Adrenal gland (tissue), 12 donors: ENCODE measurements around the gene ZNF586. TPM values are rescaled to one million over a fixed set of nuclear protein-coding genes. Genes with fewer than 3 reads are reported as not detected.
A peak's percentile ranks its signal among the peaks of the same experiment; 100 is the strongest.
"Not testable (repeated sequence)": the region's sequence is repeated elsewhere in the genome, so short reads cannot be mapped to it uniquely, and the experiment has no call there.

Experiments used
- DNase-seq, 7 donors: peaks; one replicate each; pipeline ENCODE4 v3.0.0-alpha.2; 2019 to 2020
- H3K27ac ChIP-seq, 5 donors: fragments of 200-600 bp; sonication (generic) in 4 of 5; 1 replicate in 3 of 5; 2 replicates in 2 of 5; pipeline versions ENCODE4 v1.5.1 to v1.8.0; 2016 to 2020; ENCODE audit warnings: mild to moderate bottlenecking in 1 of 5
- H3K27me3 ChIP-seq: fragments of 200-600 bp; 2 replicates; pipeline ENCODE4 v1.8.0; 2021
- H3K36me3 ChIP-seq, 2 donors: fragments of 200-600 bp; replicated peaks in 1 of 2; 1 replicate in 1 of 2; 2 replicates in 1 of 2; pipeline versions ENCODE4 v1.5.1 to v1.8.0; 2018 to 2022
- H3K4me1 ChIP-seq, 2 donors: fragments of 200-600 bp; replicated peaks in 1 of 2; 1 replicate in 1 of 2; 2 replicates in 1 of 2; pipeline versions ENCODE4 v1.5.1 to v1.8.0; 2018 to 2021
- H3K4me3 ChIP-seq, 4 donors: fragments of 200-600 bp; sonication (generic) in 3 of 4; one replicate each; pipeline ENCODE4 v1.5.1; 2016 to 2018
- H3K9me3 ChIP-seq, 3 donors: fragments of 200-600 bp; sonication (generic) in 1 of 3; replicated peaks in 1 of 3; 1 replicate in 2 of 3; 2 replicates in 1 of 3; pipeline versions ENCODE4 v1.5.1 to v1.8.0; 2016 to 2021
- CTCF ChIP-seq, 6 experiments: fragments of 450-650 bp in 4 of 6; fragments of 200-600 bp in 2 of 6; sonication (generic) in 1 of 6; IDR thresholded peaks; 1 replicate in 5 of 6; 2 replicates in 1 of 6; pipeline versions ENCODE4 v1.5.1 to v1.8.0; 2016 to 2021; ENCODE audit warnings: antibody characterized with exemption in 6 of 6, mild to moderate bottlenecking in 2 of 6, moderate library complexity in 1 of 6
- POLR2A ChIP-seq, 2 donors: fragments of 450-650 bp; IDR thresholded peaks; one replicate each; pipeline ENCODE4 v1.6.1; 2017; ENCODE audit warnings: antibody characterized with exemption in 2 of 2, mild to moderate bottlenecking in 2 of 2, moderate library complexity in 1 of 2
- WGBS, 4 donors: extraction: QIAGEN DNeasy Blood & Tissue Kit in 2 of 4; methylation state at CpG; one replicate each; pipeline versions ENCODE4 v1.1.5 to v1.1.7; 2013 to 2017; 5-methylcytosine and 5-hydroxymethylcytosine counted together
- intact Hi-C, 2 donors: fragments of 100-400 bp; cut with DNase I; formaldehyde crosslinking; loops; one replicate each; pipeline versions ENCODE4 v1.14.1 to v1.15.0; 2022 to 2023
- polyA plus RNA-seq, 3 donors: library from polyadenylated mRNA; stranded (reverse); fragments of 200-250 nt in 2 of 3; fragments of 350-450 nt in 1 of 3; fragmentation: Illumina TruSeq in 1 of 3; extraction: RNeasy Lipid Tissue Mini Kit (QIAGEN cat#74804) in 1 of 3; gene quantifications; one replicate each; pipeline ENCODE4 v1.2.3, GENCODE V29; 2013 to 2014
- total RNA-seq, 9 donors: library from RNA; depleted of rRNA in 4 of 9; stranded (reverse); fragments of >200 nt in 4 of 9; fragments of 120-200 nt in 1 of 9; fragmentation: NEBNext Ultra II Directional in 1 of 9; extraction: Animal tissue kit (Norgen Biotek cat#: 25700) in 1 of 9; gene quantifications; one replicate each; pipeline versions ENCODE4 v1.1.0 to v1.2.4, GENCODE V29; 2013 to 2023
- donor health status: healthy with polysubstance abuse.
- donor health status: Bipolar disorder and iron deficiency.
- donor health status: DM: yes; HTN: yes; CAD: no.
- donor health status: DM: no; HTN: no; CAD: no.
- donor health status: DM: no; HTN: no; CAD: no.
- donor health status: DM: yes; HTN: yes; CAD: no.

The ZNF586 gene
- total and polyA plus RNA-seq, 12 donors: 3.6 to 19.0 (median 12.7) TPM

GRCh38 chr19:57820599-57820998 is 51.1 kb downstream of the ZNF586 start:
- Histone ChIP-seq H3K4me1 (peaks cover 0 to 12% of the 10 kb centered on the region in 2 donors), H3K4me3 (peak overlapping the region in 2 of 4 donors; percentile 68 to 85), H3K9me3 (no peaks in the 10 kb centered on the region), H3K27me3 (no peaks in the 10 kb centered on the region), H3K36me3 (no peaks in the 10 kb centered on the region), H3K27ac (peak overlapping the region in 1 of 5 donors; percentile 75)
- DNase-seq: no peak
- intact Hi-C loops: no loop called here
- WGBS, 4 donors: 66 to 76% (median 73%) methylated on average over 6 of the region's 6 CpGs
- TF ChIP-seq POLR2A (IDR thresholded peaks at IDR 0.05): no peak
- no peak for TF ChIP-seq CTCF (IDR thresholded peaks at IDR 0.05)

GRCh38 chr19:57821095-57821494 is 51.6 kb downstream of the ZNF586 start:
- not testable (repeated sequence) for H3K27ac ChIP-seq, H3K4me3 ChIP-seq
- WGBS, 4 donors: 58 to 77% (median 70%) methylated on average over 2 to 3 of the region's 3 CpGs

GRCh38 chr19:57821501-57821900 is 52.0 kb downstream of the ZNF586 start:
- WGBS, 4 donors: 98 to 100% (median 100%) methylated on average over 2 to 3 of the region's 3 CpGs

More at GRCh38 chr19:57821095-57821494, 51.6 kb downstream of the ZNF586 start:
- intact Hi-C loops, H3K9me3 ChIP-seq, H3K27me3 ChIP-seq, DNase-seq, H3K36me3 ChIP-seq: not testable (repeated sequence)
- H3K4me1 ChIP-seq: peaks cover 0 to 12% of the 10 kb centered on the region in 2 donors

GRCh38 chr19:57823155-57823554 is 53.7 kb downstream of the ZNF586 start:
- H3K4me3 ChIP-seq, DNase-seq, H3K27me3 ChIP-seq, H3K36me3 ChIP-seq, H3K9me3 ChIP-seq, H3K27ac ChIP-seq, intact Hi-C loops: not testable (repeated sequence)
- WGBS, 4 donors: 67 to 92% (median 90%) methylated on average over 1 to 2 of the region's 2 CpGs
- peaks cover 0 to 12% of the 10 kb centered on the region in 2 donors for H3K4me1 ChIP-seq

More at GRCh38 chr19:57821501-57821900, 52.0 kb downstream of the ZNF586 start:
- H3K36me3 ChIP-seq, H3K27me3 ChIP-seq, intact Hi-C loops, H3K9me3 ChIP-seq, H3K27ac ChIP-seq, H3K4me3 ChIP-seq, DNase-seq: not testable (repeated sequence)
- peaks cover 0 to 12% of the 10 kb centered on the region in 2 donors for H3K4me1 ChIP-seq

GRCh38 chr19:57823608-57824007 is 54.1 kb downstream of the ZNF586 start:
- DNase-seq, H3K27me3 ChIP-seq, H3K27ac ChIP-seq, H3K36me3 ChIP-seq, intact Hi-C loops, H3K4me3 ChIP-seq, H3K9me3 ChIP-seq: not testable (repeated sequence)
- peaks cover 0 to 12% of the 10 kb centered on the region in 2 donors for H3K4me1 ChIP-seq
- 50 to 85% (median 64%) methylated on average over 4 of the region's 4 CpGs for WGBS, 4 donors

GRCh38 chr19:57825511-57825910 is 56.0 kb downstream of the ZNF586 start:
- no peak for DNase-seq
- H3K36me3 ChIP-seq: no peaks in the 10 kb centered on the region
- no peak for TF ChIP-seq CTCF (IDR thresholded peaks at IDR 0.05)
- no peak for TF ChIP-seq POLR2A (IDR thresholded peaks at IDR 0.05)
- peaks cover 0 to 6% of the 10 kb centered on the region in 2 donors for H3K4me1 ChIP-seq
- H3K27ac ChIP-seq: no peak overlapping the region
- H3K9me3 ChIP-seq: no peaks in the 10 kb centered on the region
- intact Hi-C loops: no loop called here
- 92 to 96% (median 94%) methylated on average over 6 of the region's 6 CpGs for WGBS, 4 donors
- no peaks in the 10 kb centered on the region for H3K27me3 ChIP-seq
- H3K4me3 ChIP-seq: no peak overlapping the region
